OCI-LY1 (cell line): ENCODE measurements around the gene RC3H1.
"Not testable (repeated sequence)": the region's sequence is repeated elsewhere in the genome, so short reads cannot be mapped to it uniquely, and the experiment has no call there.

Experiments
- H2AFZ ChIP-seq: fragments of 200-600 bp; sonication (generic), shearing (Covaris generic); 2 replicates; pipeline ENCODE4 v1.6.0; 2014; ENCODE audit warnings: antibody characterized with exemption, mild to moderate bottlenecking, low read length
- H3F3A ChIP-seq: fragments of 200-600 bp; sonication (generic), shearing (Covaris generic); 2 replicates; pipeline ENCODE4 v1.6.0; 2014; ENCODE audit warnings: mild to moderate bottlenecking, antibody characterized with exemption, low read length, moderate library complexity; ENCODE audit not compliant: insufficient read depth
- H3K27ac ChIP-seq: fragments of 200-600 bp; sonication (generic); 2 replicates; pipeline ENCODE4 v1.5.1; 2014; ENCODE audit warnings: low read length, mixed run types, mild to moderate bottlenecking, low read depth; ENCODE audit not compliant: poor library complexity, severe bottlenecking
- H3K27me3 ChIP-seq: fragments of 200-600 bp; sonication (generic); 2 replicates; pipeline ENCODE4 v1.6.0; 2014; ENCODE audit warnings: antibody characterized with exemption, mild to moderate bottlenecking, low read length, moderate library complexity; ENCODE audit not compliant: insufficient read depth
- H3K36me3 ChIP-seq: fragments of 200-600 bp; sonication (generic); 2 replicates; pipeline ENCODE4 v1.6.1; 2014; ENCODE audit warnings: mild to moderate bottlenecking, antibody characterized with exemption, low read length, moderate library complexity, mixed read lengths; ENCODE audit not compliant: insufficient read depth
- H3K4me1 ChIP-seq: fragments of 200-600 bp; sonication (generic); 2 replicates; pipeline ENCODE4 v1.5.1; 2014; ENCODE audit warnings: mild to moderate bottlenecking, low read length, moderate library complexity; ENCODE audit not compliant: insufficient read depth, severe bottlenecking
- H3K4me2 ChIP-seq: fragments of 200-600 bp; sonication (generic), shearing (Covaris generic); 2 replicates; pipeline ENCODE4 v1.6.1; 2014; ENCODE audit warnings: low read length
- H3K4me3 ChIP-seq: fragments of 200-600 bp; sonication (generic); 2 replicates; pipeline ENCODE4 v1.5.1; 2014; ENCODE audit warnings: low read length, low read depth, mild to moderate bottlenecking, mixed read lengths; ENCODE audit not compliant: poor library complexity, severe bottlenecking
- H3K79me2 ChIP-seq: fragments of 200-600 bp; shearing (Covaris generic); 2 replicates; pipeline ENCODE4 v1.6.1; 2016; ENCODE audit warnings: mixed run types, low read length, mixed read lengths; ENCODE audit not compliant: insufficient read depth
- H3K9ac ChIP-seq: fragments of 200-600 bp; sonication (generic), shearing (Covaris generic); 2 replicates; pipeline ENCODE4 v1.6.1; 2014; ENCODE audit warnings: mild to moderate bottlenecking, low read length, mixed read lengths
- H3K9me2 ChIP-seq: fragments of 200-600 bp; sonication (generic), shearing (Covaris generic); 2 replicates; pipeline ENCODE4 v1.6.1; 2014; ENCODE audit warnings: low read depth, mild to moderate bottlenecking, low read length, mixed read lengths
- H3K9me3 ChIP-seq: fragments of 200-600 bp; shearing (Covaris generic); 2 replicates; pipeline ENCODE4 v1.6.1; 2014; ENCODE audit warnings: low read length, mixed read lengths
- H4K20me1 ChIP-seq: fragments of 200-600 bp; sonication (generic), shearing (Covaris generic); 2 replicates; pipeline ENCODE4 v1.6.0; 2016; ENCODE audit warnings: mild to moderate bottlenecking, low read length; ENCODE audit not compliant: insufficient read depth
- CTCF ChIP-seq: fragments of 200-600 bp; sonication (generic), shearing (Covaris generic); IDR thresholded peaks from 2 replicates; pipeline ENCODE4 v1.5.1; 2017; ENCODE audit warnings: mild to moderate bottlenecking, antibody characterized with exemption, low read length, moderate library complexity, mixed read lengths
- EZH2 ChIP-seq: fragments of 200-600 bp; sonication (generic), shearing (Covaris generic); IDR thresholded peaks from 2 replicates; pipeline ENCODE4 v1.8.0; 2017; ENCODE audit warnings: borderline replicate concordance, mixed run types, mild to moderate bottlenecking, antibody characterized with exemption, low read length, moderate library complexity, mixed read lengths

Gene RC3H1

GRCh38 chr1:173946380-173946921, 75.7 kb downstream of the RC3H1 start:
- no peak overlapping the region for H3K27ac ChIP-seq
- H3K4me1 ChIP-seq: no peaks in the 10 kb centered on the region
- H3K9me2 ChIP-seq: no peaks in the 10 kb centered on the region
- H3K36me3 ChIP-seq: peaks cover 88% of the 10 kb centered on the region
- H3K27me3 ChIP-seq: no peaks in the 10 kb centered on the region
- no peak overlapping the region for H3K4me3 ChIP-seq
- no peak overlapping the region for H3K9ac ChIP-seq
- no peaks in the 10 kb centered on the region for H4K20me1 ChIP-seq
- H2AFZ ChIP-seq: no peak overlapping the region
- H3K79me2 ChIP-seq: no peaks in the 10 kb centered on the region
- no peaks in the 10 kb centered on the region for H3K9me3 ChIP-seq
- no peak overlapping the region for H3K4me2 ChIP-seq
- no peaks in the 10 kb centered on the region for H3F3A ChIP-seq
- no peak for TF ChIP-seq CTCF
- TF ChIP-seq EZH2: no peak

- no peaks in the 10 kb centered on the region for H3F3A ChIP-seq
- H3K4me2 ChIP-seq: no peak overlapping the region
- no peak overlapping the region for H2AFZ ChIP-seq
- no peaks in the 10 kb centered on the region for H4K20me1 ChIP-seq
- H3K27me3 ChIP-seq: no peaks in the 10 kb centered on the region
- H3K79me2 ChIP-seq: no peaks in the 10 kb centered on the region
- TF ChIP-seq CTCF (no peak), EZH2 (no peak)
- no peak overlapping the region for H3K27ac ChIP-seq
- no peak overlapping the region for H3K9ac ChIP-seq
- H3K4me3 ChIP-seq: no peak overlapping the region
- peaks cover 58% of the 10 kb centered on the region for H3K36me3 ChIP-seq
- no peaks in the 10 kb centered on the region for H3K4me1 ChIP-seq
- no peaks in the 10 kb centered on the region for H3K9me3 ChIP-seq
- no peaks in the 10 kb centered on the region for H3K9me2 ChIP-seq
These were observed 85.1 kb downstream of the RC3H1 start for GRCh38 chr1:173937062-173937461.

- Histone ChIP-seq H3F3A (no peaks in the 10 kb centered on the region), H3K4me2 (no peak overlapping the region), H4K20me1 (no peaks in the 10 kb centered on the region), H3K4me1 (no peaks in the 10 kb centered on the region), H3K27me3 (no peaks in the 10 kb centered on the region), H3K4me3 (no peak overlapping the region), H3K9me2 (no peaks in the 10 kb centered on the region), H3K9me3 (no peaks in the 10 kb centered on the region), H3K79me2 (no peaks in the 10 kb centered on the region), H2AFZ (no peak overlapping the region), H3K27ac (no peak overlapping the region), H3K36me3 (peaks cover 42% of the 10 kb centered on the region), H3K9ac (no peak overlapping the region)
- no peak for TF ChIP-seq EZH2
- no peak for TF ChIP-seq CTCF
These were observed 87.7 kb downstream of the RC3H1 start for GRCh38 chr1:173934440-173934839.

GRCh38 chr1:173930541-173930940, 91.6 kb downstream of the RC3H1 start:
- not testable (repeated sequence) for H3K9me3 ChIP-seq, H2AFZ ChIP-seq, H3K4me1 ChIP-seq, H3K4me2 ChIP-seq, H3F3A ChIP-seq, H3K27ac ChIP-seq, H3K9ac ChIP-seq, H3K27me3 ChIP-seq, H3K9me2 ChIP-seq, H3K79me2 ChIP-seq, H3K4me3 ChIP-seq, H4K20me1 ChIP-seq
- H3K36me3 ChIP-seq: peaks cover 18% of the 10 kb centered on the region; the same call in 1 of the 2 replicates
